Ovary (tissue), 9 donors: ENCODE data around the gene NFIA. TPM values are rescaled to one million over a fixed set of nuclear protein-coding genes. Genes with fewer than 3 reads are reported as not detected.
A peak's percentile ranks its signal among the peaks of the same experiment; 100 is the strongest.

ENCODE experiments used
- DNase-seq, 5 donors: peaks; one replicate each; pipeline ENCODE4 v3.0.0-alpha.2; 2019 to 2020
- H3K27ac ChIP-seq, 2 donors: fragments of 200-600 bp; one replicate each; pipeline versions ENCODE4 v1.5.1 to v1.8.0; 2019 to 2022
- H3K27me3 ChIP-seq: fragments of 200-600 bp; one replicate; pipeline ENCODE4 v1.8.0; 2022
- H3K36me3 ChIP-seq: fragments of 200-600 bp; sonication (generic); one replicate; pipeline ENCODE4 v1.5.1; 2019
- H3K4me1 ChIP-seq: one replicate; pipeline ENCODE4 v1.8.1; 2013; ENCODE audit warnings: mild to moderate bottlenecking, moderate library complexity; ENCODE audit not compliant: insufficient read depth
- H3K4me3 ChIP-seq: fragments of 200-600 bp; sonication (generic); one replicate; pipeline ENCODE4 v1.5.1; 2017
- H3K9me3 ChIP-seq, 2 donors: fragments of 200-600 bp in 1 of 2; sonication (generic) in 1 of 2; one replicate each; pipeline versions ENCODE4 v1.5.1 to v1.8.1; 2013 to 2019; ENCODE audit warnings: mild to moderate bottlenecking in 1 of 2, moderate library complexity in 1 of 2
- EP300 ChIP-seq: sonication (generic); formaldehyde crosslinking; IDR thresholded peaks from one replicate; pipeline ENCODE4 v1.6.1; 2017; ENCODE audit warnings: antibody characterized with exemption
- POLR2A ChIP-seq: fragments of 450-650 bp; IDR thresholded peaks from one replicate; pipeline ENCODE4 v1.6.1; 2017; ENCODE audit warnings: antibody characterized with exemption, mild to moderate bottlenecking, moderate library complexity
- WGBS, 3 donors: extraction: QIAGEN DNeasy Blood & Tissue Kit in 1 of 3; methylation state at CpG; one replicate each; pipeline versions ENCODE4 v1.1.5 to v1.1.7; 2013 to 2017; 5-methylcytosine and 5-hydroxymethylcytosine counted together
- intact Hi-C, 4 donors: fragments of 100-400 bp; cut with DNase I; formaldehyde crosslinking; loops; one replicate each; pipeline versions ENCODE4 v1.11.0 to v1.15.1; 2022 to 2023
- polyA plus RNA-seq, 2 donors: library from polyadenylated mRNA; stranded (reverse); fragments of 200-250 nt in 1 of 2; fragments of 350-450 nt in 1 of 2; fragmentation: Illumina TruSeq in 1 of 2; extraction: RNeasy Lipid Tissue Mini Kit (QIAGEN cat#74804) in 1 of 2; gene quantifications; one replicate each; pipeline ENCODE4 v1.2.3, GENCODE V29; 2013 to 2014
- total RNA-seq, 7 donors: library from RNA; depleted of rRNA in 2 of 7; stranded (reverse); fragments of >200 nt in 2 of 7; fragmentation: NEBNext Ultra II Directional in 3 of 7; extraction: Animal tissue kit (Norgen Biotek cat#: 25700) in 3 of 7; gene quantifications; one replicate each; pipeline versions ENCODE4 v1.1.0 to v1.2.4, GENCODE V29; 2016 to 2023
- TF ChIP-seq, protein P1 (sequence below), 3 donors: fragments of 450-650 bp in 2 of 3; fragments of 200-600 bp in 1 of 3; IDR thresholded peaks; one replicate each; pipeline versions ENCODE4 v1.5.1 to v1.8.0; 2016 to 2022; ENCODE audit warnings: antibody characterized with exemption in 3 of 3, mild to moderate bottlenecking in 1 of 3
- donor health status: DM: no; HTN: no; CAD: no; lungs with moderate emphysema.
- donor health status: DM: no; HTN: no; CAD: no.
- donor health status: Bipolar disorder and iron deficiency.
- donor health status: DM: yes; HTN: yes; CAD: no.
- donor health status: DM: no; HTN: no; CAD: no.
- donor health status: DM: yes; HTN: yes; CAD: no.

The NFIA gene
- total and polyA plus RNA-seq, 9 donors = 11.8 to 115 (median 80.9) TPM

DNA sequence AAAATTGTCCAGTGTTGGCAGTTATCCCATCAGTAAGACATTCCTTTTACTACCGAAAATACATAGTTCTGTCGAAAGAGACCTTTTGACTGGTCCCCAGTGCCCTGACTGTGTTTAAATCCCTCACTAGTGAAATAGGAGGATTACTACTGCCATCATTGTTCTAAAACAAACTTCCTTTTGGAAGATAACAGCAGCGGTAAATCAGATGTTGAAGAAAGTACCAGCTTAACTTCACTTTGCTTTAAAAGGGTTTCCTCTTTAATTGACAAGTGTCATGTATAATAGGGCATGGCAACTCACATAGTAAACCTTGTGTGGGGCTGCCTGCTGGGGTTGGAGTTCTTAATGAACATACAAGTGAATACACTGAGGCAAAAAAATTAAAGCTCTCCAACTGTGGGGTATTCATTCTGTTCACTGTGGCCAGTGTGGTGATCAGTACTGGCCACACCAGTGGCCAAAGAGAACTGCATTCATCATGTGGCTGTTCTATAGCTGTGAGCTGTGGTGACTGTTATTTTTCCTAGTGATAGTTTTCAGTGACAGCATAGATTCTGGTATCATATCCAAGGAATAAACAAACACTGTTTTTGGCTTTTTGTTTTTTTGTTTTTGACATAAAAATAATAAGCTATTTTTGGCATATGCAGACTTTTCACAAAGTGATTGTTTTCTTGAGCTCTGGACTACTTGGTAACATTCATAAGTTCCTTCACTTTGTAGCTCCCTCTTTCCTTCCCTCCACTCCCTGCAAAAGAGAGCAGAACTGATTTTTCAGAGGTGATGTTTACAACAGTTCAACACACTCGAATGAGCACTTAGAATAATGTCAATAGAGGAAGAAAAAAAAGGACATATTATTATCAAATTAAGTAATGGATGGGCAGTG is 74.5 kb downstream of the NFIA start:
- Histone ChIP-seq H3K4me1 (peaks cover 6% of the 10 kb centered on the region), H3K9me3 (no peaks in the 10 kb centered on the region), H3K27ac (peak overlapping the region in 1 of 2 donors; percentile 28), H3K36me3 (no peaks in the 10 kb centered on the region), H3K27me3 (no peaks in the 10 kb centered on the region), H3K4me3 (no peak overlapping the region)
- intact Hi-C loops = no loop called here
- 46 to 50% (median 47%) methylated on average over 4 of the region's 4 CpGs for WGBS, 3 donors
- DNase-seq = no peak
- TF ChIP-seq POLR2A = no peak
- TF ChIP-seq, protein P1, sequence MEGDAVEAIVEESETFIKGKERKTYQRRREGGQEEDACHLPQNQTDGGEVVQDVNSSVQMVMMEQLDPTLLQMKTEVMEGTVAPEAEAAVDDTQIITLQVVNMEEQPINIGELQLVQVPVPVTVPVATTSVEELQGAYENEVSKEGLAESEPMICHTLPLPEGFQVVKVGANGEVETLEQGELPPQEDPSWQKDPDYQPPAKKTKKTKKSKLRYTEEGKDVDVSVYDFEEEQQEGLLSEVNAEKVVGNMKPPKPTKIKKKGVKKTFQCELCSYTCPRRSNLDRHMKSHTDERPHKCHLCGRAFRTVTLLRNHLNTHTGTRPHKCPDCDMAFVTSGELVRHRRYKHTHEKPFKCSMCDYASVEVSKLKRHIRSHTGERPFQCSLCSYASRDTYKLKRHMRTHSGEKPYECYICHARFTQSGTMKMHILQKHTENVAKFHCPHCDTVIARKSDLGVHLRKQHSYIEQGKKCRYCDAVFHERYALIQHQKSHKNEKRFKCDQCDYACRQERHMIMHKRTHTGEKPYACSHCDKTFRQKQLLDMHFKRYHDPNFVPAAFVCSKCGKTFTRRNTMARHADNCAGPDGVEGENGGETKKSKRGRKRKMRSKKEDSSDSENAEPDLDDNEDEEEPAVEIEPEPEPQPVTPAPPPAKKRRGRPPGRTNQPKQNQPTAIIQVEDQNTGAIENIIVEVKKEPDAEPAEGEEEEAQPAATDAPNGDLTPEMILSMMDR (IDR thresholded peaks at IDR 0.05) = no peak
- TF ChIP-seq EP300 = no peak

GRCh38 chr1:61157468-61157987 is 75.2 kb downstream of the NFIA start:
- intact Hi-C loops = no loop called here
- TF ChIP-seq, protein P1 (IDR thresholded peaks at IDR 0.05) = no peak
- TF ChIP-seq POLR2A (no peak), EP300 (no peak)
- no peak for DNase-seq
- H3K36me3 ChIP-seq = no peaks in the 10 kb centered on the region
- WGBS, 3 donors = 8 to 18% (median 13%) methylated on average over 3 of the region's 3 CpGs
- H3K4me1 ChIP-seq = peaks cover 4% of the 10 kb centered on the region
- no peaks in the 10 kb centered on the region for H3K27me3 ChIP-seq
- no peak overlapping the region for H3K4me3 ChIP-seq
- peak overlapping the region in 1 of 2 donors; percentile 28 for H3K27ac ChIP-seq
- H3K9me3 ChIP-seq = no peaks in the 10 kb centered on the region

DNA sequence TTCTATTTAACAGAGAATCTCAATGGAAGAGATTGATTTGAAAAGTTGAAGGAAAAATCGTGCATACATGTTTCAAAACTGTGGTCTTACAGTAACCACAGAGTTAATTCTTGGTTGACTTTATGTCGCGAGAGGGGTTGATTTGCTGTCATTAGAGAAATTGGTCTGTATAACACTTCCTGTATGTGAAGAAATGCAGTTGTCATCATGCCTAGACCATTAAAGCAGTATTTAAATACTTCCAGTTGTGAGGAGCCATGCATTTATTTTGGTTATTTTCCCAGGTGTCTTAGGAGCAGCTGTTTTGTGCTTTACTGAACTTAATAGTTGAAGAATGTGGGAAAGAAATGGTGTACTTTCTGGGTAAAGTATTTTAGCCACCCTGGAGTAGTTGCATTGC is 76.2 kb downstream of the NFIA start:
- Histone ChIP-seq H3K27me3 (no peaks in the 10 kb centered on the region), H3K36me3 (no peaks in the 10 kb centered on the region), H3K9me3 (no peaks in the 10 kb centered on the region), H3K4me1 (peaks cover 4% of the 10 kb centered on the region), H3K27ac (no peak overlapping the region), H3K4me3 (no peak overlapping the region)
- intact Hi-C loops = no loop called here
- WGBS, 3 donors = 62 to 79% (median 75%) methylated on average over 3 of the region's 3 CpGs
- no peak for DNase-seq
- no peak for TF ChIP-seq EP300
- no peak for TF ChIP-seq POLR2A
- TF ChIP-seq, protein P1 (IDR thresholded peaks at IDR 0.05) = no peak

DNA sequence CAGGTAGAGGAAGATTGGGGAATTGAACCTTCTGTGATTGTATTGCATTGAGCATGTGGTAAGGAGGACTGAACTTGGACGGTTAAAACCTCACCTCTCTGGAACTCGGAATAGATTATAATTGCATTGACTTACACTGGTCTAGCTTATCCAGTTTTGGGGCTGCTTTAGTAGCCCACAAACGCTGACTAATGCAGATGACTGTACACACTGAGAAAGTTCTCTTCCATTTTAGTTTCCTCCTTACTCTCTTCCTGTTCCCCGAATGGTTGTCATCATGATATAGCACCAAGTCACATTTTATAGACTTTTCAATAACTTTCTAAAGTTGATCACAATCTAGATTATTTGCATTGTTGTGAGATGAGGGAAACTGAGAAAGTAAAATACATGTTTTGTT is 78.2 kb downstream of the NFIA start:
- Histone ChIP-seq H3K4me1 (peaks cover 4% of the 10 kb centered on the region), H3K36me3 (no peaks in the 10 kb centered on the region), H3K9me3 (no peaks in the 10 kb centered on the region), H3K27ac (no peak overlapping the region), H3K27me3 (no peaks in the 10 kb centered on the region), H3K4me3 (no peak overlapping the region)
- 85 to 96% (median 89%) methylated on average over 4 of the region's 4 CpGs for WGBS, 3 donors
- TF ChIP-seq, protein P1 (IDR thresholded peaks at IDR 0.05) = no peak
- no peak for TF ChIP-seq EP300
- no peak for TF ChIP-seq POLR2A
- no peak for DNase-seq
- intact Hi-C loops = no loop called here
